ENCODE data around the gene SLC25A11. TPM values are rescaled to one million over a fixed set of nuclear protein-coding genes. Genes with fewer than 3 reads are reported as not detected.
A peak's percentile ranks its signal among the peaks of the same experiment; 100 is the strongest.
"Not testable (repeated sequence)": the region's sequence is repeated elsewhere in the genome, so short reads cannot be mapped to it uniquely, and the experiment has no call there.

SLC25A11 gene
- total and polyA plus RNA-seq, 7 donors: 97.1 to 225 (median 128) TPM

- TF ChIP-seq CTCF (IDR thresholded peaks at IDR 0.05): no peak
- 64 to 67% (median 65%) methylated on average over 8 of the region's 8 CpGs for WGBS, 3 donors
- H3K27me3 ChIP-seq (ENCODE audit: insufficient read depth in 3 of 3, low read length in 2 of 3): no peaks in the 10 kb centered on the region
- no peaks in the 10 kb centered on the region for H3K9me3 ChIP-seq
- no peaks in the 10 kb centered on the region for H3K4me1 ChIP-seq
- H3K27ac ChIP-seq: no peak overlapping the region
- no peak for ATAC-seq
- H3K36me3 ChIP-seq (ENCODE audit: insufficient read depth in 1 of 2, low read depth in 1 of 2): no peaks in the 10 kb centered on the region
- DNase-seq: no peak
- H3K4me3 ChIP-seq: no peak overlapping the region
- intact Hi-C loops (cut with DNase I): no loop called here
Observed at GRCh38 chr17:4919511-4920047, 20.3 kb downstream of the SLC25A11 start.

GRCh38 chr17:4914551-4914950 is 25.3 kb downstream of the SLC25A11 start:
- H3K27me3 ChIP-seq (ENCODE audit: insufficient read depth in 3 of 3, low read length in 2 of 3); H3K27ac ChIP-seq; intact Hi-C loops (cut with DNase I); DNase-seq; H3K4me3 ChIP-seq; H3K9me3 ChIP-seq; H3K36me3 ChIP-seq (ENCODE audit: insufficient read depth in 1 of 2, low read depth in 1 of 2); H3K4me1 ChIP-seq; ATAC-seq: not testable (repeated sequence)
- WGBS, 3 donors: 87 to 97% (median 94%) methylated on average over 4 of the region's 4 CpGs

- no peaks in the 10 kb centered on the region for H3K4me1 ChIP-seq
- no peaks in the 10 kb centered on the region for H3K9me3 ChIP-seq
- H3K27me3 ChIP-seq (ENCODE audit: insufficient read depth in 3 of 3, low read length in 2 of 3): no peaks in the 10 kb centered on the region
- no peak for TF ChIP-seq CTCF (IDR thresholded peaks at IDR 0.05)
- H3K4me3 ChIP-seq: no peak overlapping the region
- no peak for DNase-seq
- ATAC-seq: no peak
- no peak overlapping the region for H3K27ac ChIP-seq
- no peaks in the 10 kb centered on the region for H3K36me3 ChIP-seq (ENCODE audit: insufficient read depth in 1 of 2, low read depth in 1 of 2)
- intact Hi-C loops (cut with DNase I): no loop called here
- WGBS, 3 donors: 62 to 77% (median 70%) methylated on average over 1 of the region's 1 CpG
Observed at GRCh38 chr17:4913994-4914393, 25.9 kb downstream of the SLC25A11 start.

- no peak overlapping the region for H3K4me3 ChIP-seq
- DNase-seq: peak; percentile 93 to 97
- WGBS, 3 donors: 8 to 16% (median 11%) methylated on average over 20 of the region's 20 CpGs
- peak overlapping the region; percentile 75 for H3K27ac ChIP-seq
- ATAC-seq: peak; percentile 99
- H3K36me3 ChIP-seq (ENCODE audit: insufficient read depth in 1 of 2, low read depth in 1 of 2): no peaks in the 10 kb centered on the region
- TF ChIP-seq CTCF (IDR thresholded peaks at IDR 0.05): peak; percentile 83
- no peaks in the 10 kb centered on the region for H3K27me3 ChIP-seq (ENCODE audit: insufficient read depth in 3 of 3, low read length in 2 of 3)
- H3K4me1 ChIP-seq: no peaks in the 10 kb centered on the region
- H3K9me3 ChIP-seq: no peaks in the 10 kb centered on the region
- intact Hi-C loops (cut with DNase I): loop anchor here (2.0 to 10.0 kb wide), 6 partner anchors 26 to 344 kb away; partner anchors contain the start of genes CAMTA2 (in 2 of the 2), GGT6 (in 1 of the 2), RNF167 (in 1 of the 2) and SLC25A11 (in 1 of the 2)
Observed at GRCh38 chr17:4908711-4909496, 30.9 kb downstream of the SLC25A11 start.

GRCh38 chr17:4908301-4908700 is 31.5 kb downstream of the SLC25A11 start:
- no peaks in the 10 kb centered on the region for H3K36me3 ChIP-seq (ENCODE audit: insufficient read depth in 1 of 2, low read depth in 1 of 2)

GRCh38 chr17:4906642-4907041 is 33.2 kb downstream of the SLC25A11 start:
- not testable (repeated sequence) for ATAC-seq; H3K27ac ChIP-seq; DNase-seq; H3K4me3 ChIP-seq; H3K27me3 ChIP-seq (ENCODE audit: insufficient read depth in 3 of 3, low read length in 2 of 3); H3K4me1 ChIP-seq; H3K9me3 ChIP-seq; H3K36me3 ChIP-seq (ENCODE audit: insufficient read depth in 1 of 2, low read depth in 1 of 2)
- intact Hi-C loops (cut with DNase I): loop anchor here (5.0 to 10.0 kb wide), 3 partner anchors 36 to 342 kb away; partner anchors contain the start of genes CAMTA2 (in 1 of the 2), GGT6 (in 1 of the 2), RNF167 (in 1 of the 2) and SLC25A11 (in 1 of the 2)

More at GRCh38 chr17:4908301-4908700, 31.5 kb downstream of the SLC25A11 start:
- ATAC-seq (peak in 3 of 4 donors; percentile 2 to 13 (median 9)), DNase-seq (peak in 1 of 2 donors; percentile 61)
- H3K4me1 ChIP-seq: peaks cover 3% of the 10 kb centered on the region
- H3K27me3 ChIP-seq (ENCODE audit: insufficient read depth in 3 of 3, low read length in 2 of 3): no peaks in the 10 kb centered on the region
- WGBS, 3 donors: 34 to 47% (median 39%) methylated on average over 10 of the region's 10 CpGs
- peak overlapping the region; percentile 75 for H3K27ac ChIP-seq
- intact Hi-C loops (cut with DNase I): loop anchor here (2.0 to 10.0 kb wide), 6 partner anchors 26 to 344 kb away; partner anchors contain the start of genes CAMTA2 (in 2 of the 2), GGT6 (in 1 of the 2), RNF167 (in 1 of the 2) and SLC25A11 (in 1 of the 2)
- no peaks in the 10 kb centered on the region for H3K9me3 ChIP-seq
- no peak for TF ChIP-seq CTCF (IDR thresholded peaks at IDR 0.05)
- H3K4me3 ChIP-seq: no peak overlapping the region
